H1 (cell line): Measurements from ENCODE around the gene MAP6. TPM values are rescaled to one million over a fixed set of nuclear protein-coding genes. Genes with fewer than 3 reads are reported as not detected.

Experiments used
- ASH2L ChIP-seq: fragments of 200-600, 300-600 bp; sonication (generic); IDR thresholded peaks from one replicate; pipeline ENCODE4 v1.7.1; 2017; ENCODE audit warnings: low read length
- CHD1 ChIP-seq: IDR thresholded peaks from 2 replicates; pipeline ENCODE4 v1.6.1; 2012; ENCODE audit warnings: low read depth, low read length, improper control_type of control experiment
- MAFK ChIP-seq: IDR thresholded peaks from 2 replicates; pipeline ENCODE4 v1.6.1; 2012; ENCODE audit warnings: low read depth, mild to moderate bottlenecking, improper control_type of control experiment, low read length
- RXRA ChIP-seq: IDR thresholded peaks from 2 replicates; pipeline ENCODE4 v1.6.1; 2011; ENCODE audit warnings: low read depth, mild to moderate bottlenecking, low read length, moderate library complexity; ENCODE audit not compliant: insufficient read depth
- SIRT6 ChIP-seq: IDR thresholded peaks from one replicate; pipeline ENCODE4 v1.7.1; 2012; ENCODE audit warnings: low read length, inconsistent platforms
- SP4 ChIP-seq: IDR thresholded peaks from 2 replicates; pipeline ENCODE4 v1.6.1; 2012; ENCODE audit warnings: low read length, inconsistent platforms
- TAF1 ChIP-seq: IDR thresholded peaks from 2 replicates; pipeline ENCODE4 v1.6.1; 2011; ENCODE audit warnings: mild to moderate bottlenecking, low read depth, low read length
- polyA plus RNA-seq, 7 experiments: library from polyadenylated mRNA; depleted of rRNA in 3 of 7; stranded (reverse) in 5 of 7; unstranded in 2 of 7; fragments of >200 nt in 5 of 7; fragments of 200-250 nt in 2 of 7; gene quantifications; 1 replicate in 5 of 7; 2 replicates in 1 of 7; 4 replicates in 1 of 7; pipeline versions ENCODE4 v1.2.1 to v1.2.3, GENCODE V29; 2011 to 2013; ENCODE audit warnings: missing spikeins in 2 of 7, mixed read lengths in 2 of 7
- total RNA-seq: library from RNA; stranded (reverse); fragmentation: NEBNext Ultra II Directional; extraction: Animal tissue kit (Norgen Biotek cat#: 25700); gene quantifications from 2 replicates; pipeline ENCODE4 v1.2.1, GENCODE V29; 2021
- TF ChIP-seq, protein P1 (sequence below): IDR thresholded peaks from 2 replicates; pipeline ENCODE4 v1.6.1; 2011; ENCODE audit warnings: low read depth, mild to moderate bottlenecking, low read length; ENCODE audit not compliant: insufficient read depth
- TF ChIP-seq, protein P2 (sequence below): IDR thresholded peaks from 2 replicates; pipeline ENCODE4 v1.6.1; 2012; ENCODE audit warnings: inconsistent platforms
- TF ChIP-seq, protein P3 (sequence below): fragments of 300-600 bp; sonication (generic); IDR thresholded peaks from 2 replicates; pipeline ENCODE4 v1.7.1; 2012; ENCODE audit warnings: low read length, moderate library complexity, mild to moderate bottlenecking, inconsistent platforms; ENCODE audit not compliant: insufficient replicate concordance

MAP6 gene
- total and polyA plus RNA-seq, 2 of the 8 experiments (the other 6 are each of a cell fraction or from before 2014, with no cell fraction given), result 0.54 to 0.89 TPM

DNA sequence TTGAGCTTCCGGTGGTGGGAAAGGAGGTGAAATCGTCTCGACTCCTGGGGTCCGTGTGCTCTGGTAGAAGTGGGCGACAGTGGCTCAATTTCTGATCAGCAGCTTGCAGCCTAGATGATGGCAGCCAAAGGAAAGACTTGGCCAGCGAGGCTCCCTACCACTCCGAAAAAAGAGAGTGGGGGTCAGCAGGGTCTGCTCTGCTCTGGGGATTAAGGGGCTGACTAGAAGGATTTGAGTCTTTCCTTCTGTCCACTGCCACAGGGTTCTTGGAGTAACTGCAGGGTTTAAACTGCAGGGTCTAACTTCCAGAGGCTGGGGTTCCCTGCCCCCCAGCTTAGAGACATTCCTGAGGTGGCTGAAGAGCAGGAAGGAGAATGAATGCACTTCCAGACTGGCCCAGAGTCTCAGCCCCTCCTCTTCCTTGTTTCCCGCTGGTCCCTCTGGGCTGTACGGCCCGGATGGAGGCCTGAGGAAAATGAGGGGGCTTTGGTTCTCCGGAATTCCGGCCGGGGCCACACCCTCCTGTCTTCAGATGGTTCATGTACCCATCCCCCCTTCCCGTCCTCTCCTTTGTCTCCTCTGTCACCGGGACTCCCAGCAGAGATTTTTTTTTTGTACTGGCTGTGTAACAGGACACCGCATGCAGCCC is 105.9 kb downstream of the MAP6 start (continued):
- TF ChIP-seq, protein P1, sequence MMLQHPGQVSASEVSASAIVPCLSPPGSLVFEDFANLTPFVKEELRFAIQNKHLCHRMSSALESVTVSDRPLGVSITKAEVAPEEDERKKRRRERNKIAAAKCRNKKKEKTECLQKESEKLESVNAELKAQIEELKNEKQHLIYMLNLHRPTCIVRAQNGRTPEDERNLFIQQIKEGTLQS, result no peak
- TF ChIP-seq ASH2L (no peak), MAFK (no peak), TAF1 (peak; percentile 80), RXRA (no peak), SIRT6 (no peak), SP4 (no peak), CHD1 (no peak; the same call in 1 of the 2 replicates)
- TF ChIP-seq, protein P2, sequence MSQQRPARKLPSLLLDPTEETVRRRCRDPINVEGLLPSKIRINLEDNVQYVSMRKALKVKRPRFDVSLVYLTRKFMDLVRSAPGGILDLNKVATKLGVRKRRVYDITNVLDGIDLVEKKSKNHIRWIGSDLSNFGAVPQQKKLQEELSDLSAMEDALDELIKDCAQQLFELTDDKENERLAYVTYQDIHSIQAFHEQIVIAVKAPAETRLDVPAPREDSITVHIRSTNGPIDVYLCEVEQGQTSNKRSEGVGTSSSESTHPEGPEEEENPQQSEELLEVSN, result peak; percentile 63; the same call in 1 of the 2 replicates
- TF ChIP-seq, protein P3, sequence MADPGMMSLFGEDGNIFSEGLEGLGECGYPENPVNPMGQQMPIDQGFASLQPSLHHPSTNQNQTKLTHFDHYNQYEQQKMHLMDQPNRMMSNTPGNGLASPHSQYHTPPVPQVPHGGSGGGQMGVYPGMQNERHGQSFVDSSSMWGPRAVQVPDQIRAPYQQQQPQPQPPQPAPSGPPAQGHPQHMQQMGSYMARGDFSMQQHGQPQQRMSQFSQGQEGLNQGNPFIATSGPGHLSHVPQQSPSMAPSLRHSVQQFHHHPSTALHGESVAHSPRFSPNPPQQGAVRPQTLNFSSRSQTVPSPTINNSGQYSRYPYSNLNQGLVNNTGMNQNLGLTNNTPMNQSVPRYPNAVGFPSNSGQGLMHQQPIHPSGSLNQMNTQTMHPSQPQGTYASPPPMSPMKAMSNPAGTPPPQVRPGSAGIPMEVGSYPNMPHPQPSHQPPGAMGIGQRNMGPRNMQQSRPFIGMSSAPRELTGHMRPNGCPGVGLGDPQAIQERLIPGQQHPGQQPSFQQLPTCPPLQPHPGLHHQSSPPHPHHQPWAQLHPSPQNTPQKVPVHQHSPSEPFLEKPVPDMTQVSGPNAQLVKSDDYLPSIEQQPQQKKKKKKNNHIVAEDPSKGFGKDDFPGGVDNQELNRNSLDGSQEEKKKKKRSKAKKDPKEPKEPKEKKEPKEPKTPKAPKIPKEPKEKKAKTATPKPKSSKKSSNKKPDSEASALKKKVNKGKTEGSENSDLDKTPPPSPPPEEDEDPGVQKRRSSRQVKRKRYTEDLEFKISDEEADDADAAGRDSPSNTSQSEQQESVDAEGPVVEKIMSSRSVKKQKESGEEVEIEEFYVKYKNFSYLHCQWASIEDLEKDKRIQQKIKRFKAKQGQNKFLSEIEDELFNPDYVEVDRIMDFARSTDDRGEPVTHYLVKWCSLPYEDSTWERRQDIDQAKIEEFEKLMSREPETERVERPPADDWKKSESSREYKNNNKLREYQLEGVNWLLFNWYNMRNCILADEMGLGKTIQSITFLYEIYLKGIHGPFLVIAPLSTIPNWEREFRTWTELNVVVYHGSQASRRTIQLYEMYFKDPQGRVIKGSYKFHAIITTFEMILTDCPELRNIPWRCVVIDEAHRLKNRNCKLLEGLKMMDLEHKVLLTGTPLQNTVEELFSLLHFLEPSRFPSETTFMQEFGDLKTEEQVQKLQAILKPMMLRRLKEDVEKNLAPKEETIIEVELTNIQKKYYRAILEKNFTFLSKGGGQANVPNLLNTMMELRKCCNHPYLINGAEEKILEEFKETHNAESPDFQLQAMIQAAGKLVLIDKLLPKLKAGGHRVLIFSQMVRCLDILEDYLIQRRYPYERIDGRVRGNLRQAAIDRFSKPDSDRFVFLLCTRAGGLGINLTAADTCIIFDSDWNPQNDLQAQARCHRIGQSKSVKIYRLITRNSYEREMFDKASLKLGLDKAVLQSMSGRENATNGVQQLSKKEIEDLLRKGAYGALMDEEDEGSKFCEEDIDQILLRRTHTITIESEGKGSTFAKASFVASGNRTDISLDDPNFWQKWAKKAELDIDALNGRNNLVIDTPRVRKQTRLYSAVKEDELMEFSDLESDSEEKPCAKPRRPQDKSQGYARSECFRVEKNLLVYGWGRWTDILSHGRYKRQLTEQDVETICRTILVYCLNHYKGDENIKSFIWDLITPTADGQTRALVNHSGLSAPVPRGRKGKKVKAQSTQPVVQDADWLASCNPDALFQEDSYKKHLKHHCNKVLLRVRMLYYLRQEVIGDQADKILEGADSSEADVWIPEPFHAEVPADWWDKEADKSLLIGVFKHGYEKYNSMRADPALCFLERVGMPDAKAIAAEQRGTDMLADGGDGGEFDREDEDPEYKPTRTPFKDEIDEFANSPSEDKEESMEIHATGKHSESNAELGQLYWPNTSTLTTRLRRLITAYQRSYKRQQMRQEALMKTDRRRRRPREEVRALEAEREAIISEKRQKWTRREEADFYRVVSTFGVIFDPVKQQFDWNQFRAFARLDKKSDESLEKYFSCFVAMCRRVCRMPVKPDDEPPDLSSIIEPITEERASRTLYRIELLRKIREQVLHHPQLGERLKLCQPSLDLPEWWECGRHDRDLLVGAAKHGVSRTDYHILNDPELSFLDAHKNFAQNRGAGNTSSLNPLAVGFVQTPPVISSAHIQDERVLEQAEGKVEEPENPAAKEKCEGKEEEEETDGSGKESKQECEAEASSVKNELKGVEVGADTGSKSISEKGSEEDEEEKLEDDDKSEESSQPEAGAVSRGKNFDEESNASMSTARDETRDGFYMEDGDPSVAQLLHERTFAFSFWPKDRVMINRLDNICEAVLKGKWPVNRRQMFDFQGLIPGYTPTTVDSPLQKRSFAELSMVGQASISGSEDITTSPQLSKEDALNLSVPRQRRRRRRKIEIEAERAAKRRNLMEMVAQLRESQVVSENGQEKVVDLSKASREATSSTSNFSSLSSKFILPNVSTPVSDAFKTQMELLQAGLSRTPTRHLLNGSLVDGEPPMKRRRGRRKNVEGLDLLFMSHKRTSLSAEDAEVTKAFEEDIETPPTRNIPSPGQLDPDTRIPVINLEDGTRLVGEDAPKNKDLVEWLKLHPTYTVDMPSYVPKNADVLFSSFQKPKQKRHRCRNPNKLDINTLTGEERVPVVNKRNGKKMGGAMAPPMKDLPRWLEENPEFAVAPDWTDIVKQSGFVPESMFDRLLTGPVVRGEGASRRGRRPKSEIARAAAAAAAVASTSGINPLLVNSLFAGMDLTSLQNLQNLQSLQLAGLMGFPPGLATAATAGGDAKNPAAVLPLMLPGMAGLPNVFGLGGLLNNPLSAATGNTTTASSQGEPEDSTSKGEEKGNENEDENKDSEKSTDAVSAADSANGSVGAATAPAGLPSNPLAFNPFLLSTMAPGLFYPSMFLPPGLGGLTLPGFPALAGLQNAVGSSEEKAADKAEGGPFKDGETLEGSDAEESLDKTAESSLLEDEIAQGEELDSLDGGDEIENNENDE, result no peak
